Erythroblast (primary cell): ENCODE data around the gene ABI3.

Experiments used
- DNase-seq, 2 experiments: peaks; one replicate each; lab custom pipeline; 2025; lab: John Stamatoyannopoulos, UW
- GATA1 ChIP-seq: IDR thresholded peaks from 2 replicates; pipeline ENCODE4 v1.6.1; 2011; ENCODE audit warnings: low read depth, mild to moderate bottlenecking, control low read depth, low read length, moderate library complexity
- POLR2A ChIP-seq: IDR thresholded peaks from 2 replicates; pipeline ENCODE4 v1.6.1; 2011; ENCODE audit warnings: mild to moderate bottlenecking, low read length

ABI3 gene

DNA sequence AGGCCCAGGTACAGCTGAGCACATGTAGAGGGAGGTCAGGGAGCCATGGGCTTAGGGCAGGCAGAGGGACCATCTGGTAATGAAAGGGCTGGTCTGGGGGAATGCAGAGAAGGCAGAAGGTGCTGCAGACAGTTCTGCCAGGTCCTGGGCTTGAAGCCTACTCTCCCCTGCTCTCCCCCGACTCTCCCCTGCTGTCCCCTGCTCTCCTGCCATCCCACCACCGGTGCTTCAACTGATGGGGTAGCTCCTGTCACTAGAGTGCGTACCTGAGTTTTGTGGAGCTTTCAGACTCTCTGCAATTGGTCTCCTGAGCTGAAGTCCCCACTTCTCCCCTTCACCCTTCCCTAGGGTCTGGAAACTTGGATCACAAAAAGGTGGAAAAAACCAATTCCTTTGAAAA, 57.4 kb downstream of the ABI3 start:
- no peak for DNase-seq
- no peak for TF ChIP-seq POLR2A
- no peak for TF ChIP-seq GATA1

DNA sequence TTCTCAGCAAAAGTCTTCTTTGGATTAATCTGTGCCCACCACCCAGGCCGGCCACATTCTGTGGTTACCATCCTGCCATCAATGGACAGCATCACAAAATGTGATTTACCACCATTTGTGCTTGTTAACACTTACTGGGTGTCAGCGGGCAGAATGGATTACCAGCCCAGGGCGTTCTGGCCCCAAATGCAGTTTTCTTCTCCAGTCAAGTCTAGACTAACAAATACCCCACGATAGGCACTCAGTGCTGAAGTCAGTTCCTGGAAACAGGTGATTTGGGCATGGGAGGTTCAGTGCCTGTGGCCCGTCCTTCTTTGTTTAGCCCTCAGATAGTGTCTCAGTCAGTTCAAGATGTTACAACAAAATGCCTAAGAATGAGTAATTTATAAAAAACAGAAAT, 58.8 kb downstream of the ABI3 start:
- no peak for TF ChIP-seq POLR2A
- TF ChIP-seq GATA1, result no peak
- no peak for DNase-seq
